H1 (cell line): Measurements from ENCODE around the gene NPPA. TPM values are rescaled to one million over a fixed set of nuclear protein-coding genes. Genes with fewer than 3 reads are reported as not detected.

Experiments
- ASH2L ChIP-seq: fragments of 200-600, 300-600 bp; sonication (generic); IDR thresholded peaks from one replicate; pipeline ENCODE4 v1.7.1; 2017; ENCODE audit warnings: low read length
- CHD7 ChIP-seq: fragments of 300-600 bp; sonication (generic); IDR thresholded peaks from 2 replicates; pipeline ENCODE4 v1.7.1; 2012; ENCODE audit warnings: low read length, moderate library complexity, mild to moderate bottlenecking, inconsistent platforms; ENCODE audit not compliant: insufficient replicate concordance
- JUN ChIP-seq: IDR thresholded peaks from 2 replicates; pipeline ENCODE4 v1.6.1; 2011; ENCODE audit warnings: low read depth, mild to moderate bottlenecking, improper control_type of control experiment, low read length
- RAD21 ChIP-seq, 2 experiments: IDR thresholded peaks in 1 of 2; conservative IDR thresholded peaks in 1 of 2; 2 replicates each; pipeline ENCODE4 v1.6.1; 2011; ENCODE audit warnings: low read depth in 2 of 2, low read length in 2 of 2, improper control_type of control experiment in 1 of 2, inconsistent platforms in 1 of 2, mild to moderate bottlenecking in 1 of 2, moderate library complexity in 1 of 2
- RNF2 ChIP-seq: fragments of 200-900, 300-1000 bp; sonication (generic); IDR thresholded peaks from 2 replicates; pipeline ENCODE4 v1.7.1; 2016; ENCODE audit warnings: borderline replicate concordance, low read depth, mild to moderate bottlenecking, antibody characterized with exemption, low read length; ENCODE audit not compliant: poor library complexity, severe bottlenecking; ENCODE audit errors: missing control alignments
- TAF7 ChIP-seq: optimal IDR thresholded peaks from 2 replicates; pipeline ENCODE3; 2011; ENCODE audit warnings: low read depth, mild to moderate bottlenecking, inconsistent platforms, low read length, moderate library complexity, borderline replicate concordance
- polyA plus RNA-seq, 7 experiments: library from polyadenylated mRNA; depleted of rRNA in 3 of 7; stranded (reverse) in 5 of 7; unstranded in 2 of 7; fragments of >200 nt in 5 of 7; fragments of 200-250 nt in 2 of 7; gene quantifications; 1 replicate in 5 of 7; 2 replicates in 1 of 7; 4 replicates in 1 of 7; pipeline versions ENCODE4 v1.2.1 to v1.2.3, GENCODE V29; 2011 to 2013; ENCODE audit warnings: missing spikeins in 2 of 7, mixed read lengths in 2 of 7
- total RNA-seq: library from RNA; stranded (reverse); fragmentation: NEBNext Ultra II Directional; extraction: Animal tissue kit (Norgen Biotek cat#: 25700); gene quantifications from 2 replicates; pipeline ENCODE4 v1.2.1, GENCODE V29; 2021
- TF ChIP-seq, protein P1 (sequence below): IDR thresholded peaks from 2 replicates; pipeline ENCODE4 v1.6.1; 2012; ENCODE audit warnings: inconsistent platforms

NPPA gene
- total and polyA plus RNA-seq, 2 of the 8 experiments (the other 6 are each of a cell fraction or from before 2014, with no cell fraction given): not detected

- no peak for TF ChIP-seq CHD7
- TF ChIP-seq ASH2L: no peak
- TF ChIP-seq TAF7: no peak
- no peak for TF ChIP-seq RAD21 (IDR thresholded peaks at IDR 0.05 in 1 of 2, conservative IDR thresholded peaks at IDR 0.05 in 1 of 2; ENCODE audit: low read depth in 2 of 2, low read length in 2 of 2)
- TF ChIP-seq RNF2: no peak
- TF ChIP-seq, protein P1, sequence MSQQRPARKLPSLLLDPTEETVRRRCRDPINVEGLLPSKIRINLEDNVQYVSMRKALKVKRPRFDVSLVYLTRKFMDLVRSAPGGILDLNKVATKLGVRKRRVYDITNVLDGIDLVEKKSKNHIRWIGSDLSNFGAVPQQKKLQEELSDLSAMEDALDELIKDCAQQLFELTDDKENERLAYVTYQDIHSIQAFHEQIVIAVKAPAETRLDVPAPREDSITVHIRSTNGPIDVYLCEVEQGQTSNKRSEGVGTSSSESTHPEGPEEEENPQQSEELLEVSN: no peak
- no peak for TF ChIP-seq JUN
Observed at GRCh38 chr1:11888877-11889208, 41.3 kb upstream of the NPPA start (continued).
